Measurements from ENCODE around the gene HS1BP3. TPM values are rescaled to one million over a fixed set of nuclear protein-coding genes. Genes with fewer than 3 reads are reported as not detected.
A peak's percentile ranks its signal among the peaks of the same experiment; 100 is the strongest.

The HS1BP3 gene
- total and polyA plus RNA-seq, 9 of the 15 experiments (the other 6 are each of a cell fraction or from before 2014, with no cell fraction given): 0.41 to 8.3 (median 5.9) TPM

GRCh38 chr2:20593072-20594034, 57.5 kb downstream of the HS1BP3 start (continued):
- TF ChIP-seq ATF3 (IDR thresholded peaks at IDR 0.05): peak; percentile 91
- no peak for TF ChIP-seq ATF3 (CRISPR knock-in tag; conservative IDR thresholded peaks at IDR 0.05)
- no peak; the same call in 1 of the 2 replicates for TF ChIP-seq BACH1 (tag; IDR thresholded peaks at IDR 0.05)
- TF ChIP-seq CEBPB (tag; IDR thresholded peaks at IDR 0.05): no peak
- TF ChIP-seq ZNF184 (CRISPR knock-in tag; IDR thresholded peaks at IDR 0.05): no peak
- no peak for TF ChIP-seq KDM1A (IDR thresholded peaks at IDR 0.05)
- TF ChIP-seq NR3C1 (CRISPR knock-in tag; IDR thresholded peaks at IDR 0.05): no peak
- no peak for TF ChIP-seq SIN3A (IDR thresholded peaks at IDR 0.05; ENCODE audit: borderline replicate concordance in 2 of 2, control insufficient read depth in 1 of 2, low read depth in 2 of 2, low read length in 2 of 2)
- peak; percentile 19; the same call in 1 of the 2 replicates for TF ChIP-seq CXXC5 (CRISPR knock-in tag; IDR thresholded peaks at IDR 0.05)
- peak; percentile 77 for TF ChIP-seq NR2C1 (IDR thresholded peaks at IDR 0.05)
- TF ChIP-seq NR2C1 (tag; IDR thresholded peaks at IDR 0.05): peak; percentile 88
- TF ChIP-seq MXD1 (CRISPR knock-in tag; IDR thresholded peaks at IDR 0.05; ENCODE audit: borderline replicate concordance, poor library complexity, severe bottlenecking): no peak
- no peak for TF ChIP-seq HSF4 (CRISPR knock-in tag; IDR thresholded peaks at IDR 0.05; ENCODE audit: borderline replicate concordance)
- TF ChIP-seq ZNF24 (IDR thresholded peaks at IDR 0.05): peak; percentile 91
- TF ChIP-seq, protein P1, sequence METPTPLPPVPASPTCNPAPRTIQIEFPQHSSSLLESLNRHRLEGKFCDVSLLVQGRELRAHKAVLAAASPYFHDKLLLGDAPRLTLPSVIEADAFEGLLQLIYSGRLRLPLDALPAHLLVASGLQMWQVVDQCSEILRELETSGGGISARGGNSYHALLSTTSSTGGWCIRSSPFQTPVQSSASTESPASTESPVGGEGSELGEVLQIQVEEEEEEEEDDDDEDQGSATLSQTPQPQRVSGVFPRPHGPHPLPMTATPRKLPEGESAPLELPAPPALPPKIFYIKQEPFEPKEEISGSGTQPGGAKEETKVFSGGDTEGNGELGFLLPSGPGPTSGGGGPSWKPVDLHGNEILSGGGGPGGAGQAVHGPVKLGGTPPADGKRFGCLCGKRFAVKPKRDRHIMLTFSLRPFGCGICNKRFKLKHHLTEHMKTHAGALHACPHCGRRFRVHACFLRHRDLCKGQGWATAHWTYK (CRISPR knock-in tag; IDR thresholded peaks at IDR 0.05): 0 out of 2 replicates have a peak, but pooled peaks have one; percentile 32
- TF ChIP-seq DPF2 (IDR thresholded peaks at IDR 0.05): peak; percentile 80
- no peak for TF ChIP-seq ZFPM2 (CRISPR knock-in tag; IDR thresholded peaks at IDR 0.05)
- TF ChIP-seq ARID1B (IDR thresholded peaks at IDR 0.05): peak; percentile 75
- TF ChIP-seq CBFA2T3 (IDR thresholded peaks at IDR 0.05): peak; percentile 51
- TF ChIP-seq, protein P2, sequence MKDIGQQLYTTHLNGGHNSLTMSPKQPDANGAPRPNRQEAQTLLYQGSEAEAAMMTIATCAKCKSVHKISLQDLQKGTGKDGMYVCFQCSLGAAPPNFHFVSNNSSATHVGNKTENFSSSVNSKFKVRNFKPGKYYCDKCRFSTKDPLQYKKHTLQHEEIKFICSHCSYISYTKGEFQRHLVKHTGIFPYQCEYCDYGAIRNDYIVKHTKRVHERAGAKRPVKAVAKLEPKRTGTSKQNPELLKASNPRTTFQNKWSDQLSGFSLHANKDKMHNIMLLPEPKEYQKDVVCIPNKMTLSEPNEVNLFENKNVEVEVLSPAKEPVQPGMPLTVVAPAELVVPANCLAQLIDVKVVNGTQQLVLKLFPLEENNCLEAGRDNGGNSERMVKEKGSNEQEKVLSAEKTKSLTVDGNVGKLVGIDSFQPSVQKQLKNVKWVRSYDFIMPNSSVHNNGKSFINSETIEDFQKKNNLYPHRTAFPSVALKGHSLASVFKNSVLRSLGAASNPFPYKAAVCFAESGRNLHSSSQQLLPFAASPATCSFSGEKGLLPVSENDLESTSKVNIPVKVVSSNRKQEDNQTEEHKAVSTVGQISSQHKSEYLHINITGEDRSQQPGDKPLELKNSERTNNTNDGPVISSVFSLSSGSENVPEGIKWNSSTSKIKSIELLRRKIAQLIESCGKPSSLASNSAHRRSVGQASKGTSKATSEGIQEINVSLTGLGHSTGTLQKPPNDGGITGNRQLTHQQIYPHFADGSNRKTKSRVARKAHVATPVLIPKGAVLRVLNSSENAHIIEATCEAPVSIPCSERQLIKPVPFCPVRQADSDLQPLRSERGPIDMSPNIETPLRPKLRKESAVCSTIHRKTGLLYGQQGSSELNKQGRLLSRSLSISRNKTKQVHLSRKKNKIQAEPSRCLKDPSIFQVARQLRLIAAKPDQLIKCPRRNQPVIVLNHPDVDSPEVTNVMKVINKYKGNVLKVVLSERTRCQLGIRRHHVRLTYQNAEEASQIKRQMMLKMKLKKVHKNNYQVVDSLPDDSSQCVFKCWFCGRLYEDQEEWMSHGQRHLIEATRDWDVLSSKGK (CRISPR knock-in tag; IDR thresholded peaks at IDR 0.05): no peak
